Fibroblast of pulmonary artery (primary cell): ENCODE data around the gene RETREG2.

Source experiments
- DNase-seq: peaks from one replicate; pipeline ENCODE4 v3.0.0-alpha.2; 2010; ENCODE audit warnings: low read depth
- H3K4me3 ChIP-seq: replicated peaks from 2 replicates; pipeline ENCODE4 v1.5.1; 2011; ENCODE audit warnings: low read depth, mild to moderate bottlenecking, control low read depth, low read length, moderate library complexity
- TF ChIP-seq, protein P1 (sequence below): IDR thresholded peaks from 2 replicates; pipeline ENCODE4 v1.5.1; 2011; ENCODE audit warnings: mild to moderate bottlenecking, control low read depth, low read length, inconsistent platforms; ENCODE audit errors: missing control alignments

The RETREG2 gene

DNA sequence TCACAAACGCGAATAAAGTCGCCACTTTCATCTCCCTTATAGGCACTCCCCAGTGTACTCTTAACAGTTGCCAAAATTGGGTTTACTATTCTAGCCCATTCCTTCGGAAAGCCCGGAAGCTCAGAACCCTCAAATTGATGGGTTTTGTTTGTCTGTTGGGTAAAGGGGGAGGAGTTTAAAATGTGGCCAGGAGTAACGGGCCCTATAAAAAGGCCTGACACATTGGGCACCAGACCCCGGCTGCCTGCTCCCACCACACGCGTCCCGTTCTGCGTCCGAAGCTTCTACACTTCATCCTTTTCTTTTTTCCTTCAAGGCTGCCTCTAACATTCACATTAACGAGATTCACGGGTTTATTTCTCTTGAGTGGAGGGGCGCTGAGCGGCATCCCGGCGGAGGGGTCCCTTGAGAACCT, 18.3 kb upstream of the RETREG2 start:
- H3K4me3 ChIP-seq: peak overlapping the region; percentile 77

DNA sequence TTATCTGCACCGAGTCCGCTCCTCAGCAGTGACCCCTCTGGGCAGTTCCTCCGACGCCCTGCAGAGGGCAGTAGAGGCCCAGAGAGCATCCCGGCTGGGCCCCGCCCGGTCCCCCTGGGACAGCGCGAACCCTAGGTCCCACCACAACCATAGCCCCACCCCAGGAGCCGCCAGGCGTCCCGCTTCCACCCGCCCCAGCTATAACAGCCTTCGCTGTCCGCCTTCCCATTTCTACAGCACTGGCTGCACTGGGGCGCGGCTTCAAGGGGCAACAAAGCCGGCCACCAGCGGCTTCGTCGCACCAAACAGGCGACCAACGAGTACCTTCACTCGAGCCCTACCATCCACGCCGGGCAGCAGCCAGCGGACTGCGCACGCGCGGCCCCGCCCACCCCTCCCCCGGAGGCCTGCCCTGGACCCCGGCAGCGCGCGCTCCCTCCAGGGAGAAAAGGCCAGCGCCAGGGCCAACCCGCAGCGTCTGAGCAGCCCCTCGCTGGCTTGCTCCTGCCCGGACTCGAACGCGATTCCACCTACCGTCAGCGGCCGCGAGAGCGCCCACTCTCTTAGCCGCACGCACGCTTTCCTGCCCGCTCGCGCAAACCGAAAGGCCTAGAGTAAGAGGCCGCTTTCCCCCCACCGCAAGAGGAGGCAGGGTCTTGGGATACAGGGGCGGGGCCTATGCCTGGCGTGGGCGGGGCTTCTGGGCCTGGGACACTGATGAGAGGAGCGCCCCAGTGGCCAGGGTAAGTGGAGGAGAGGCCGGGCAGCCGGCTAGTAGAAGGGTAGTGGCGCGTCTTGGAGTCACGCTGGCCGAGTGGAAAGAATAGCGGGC, 17.7 kb upstream of the RETREG2 start, which contains the start of gene NHEJ1:
Gene NHEJ1 (minus strand): TSS at position 630 of the 832 bp plus-strand sequence. CDS start 2,453 bp downstream, outside the sequence.
- DNase-seq: peak; percentile 95
- peak within 1 kb of the TSS; percentile 77 for H3K4me3 ChIP-seq
- TF ChIP-seq, protein P1, sequence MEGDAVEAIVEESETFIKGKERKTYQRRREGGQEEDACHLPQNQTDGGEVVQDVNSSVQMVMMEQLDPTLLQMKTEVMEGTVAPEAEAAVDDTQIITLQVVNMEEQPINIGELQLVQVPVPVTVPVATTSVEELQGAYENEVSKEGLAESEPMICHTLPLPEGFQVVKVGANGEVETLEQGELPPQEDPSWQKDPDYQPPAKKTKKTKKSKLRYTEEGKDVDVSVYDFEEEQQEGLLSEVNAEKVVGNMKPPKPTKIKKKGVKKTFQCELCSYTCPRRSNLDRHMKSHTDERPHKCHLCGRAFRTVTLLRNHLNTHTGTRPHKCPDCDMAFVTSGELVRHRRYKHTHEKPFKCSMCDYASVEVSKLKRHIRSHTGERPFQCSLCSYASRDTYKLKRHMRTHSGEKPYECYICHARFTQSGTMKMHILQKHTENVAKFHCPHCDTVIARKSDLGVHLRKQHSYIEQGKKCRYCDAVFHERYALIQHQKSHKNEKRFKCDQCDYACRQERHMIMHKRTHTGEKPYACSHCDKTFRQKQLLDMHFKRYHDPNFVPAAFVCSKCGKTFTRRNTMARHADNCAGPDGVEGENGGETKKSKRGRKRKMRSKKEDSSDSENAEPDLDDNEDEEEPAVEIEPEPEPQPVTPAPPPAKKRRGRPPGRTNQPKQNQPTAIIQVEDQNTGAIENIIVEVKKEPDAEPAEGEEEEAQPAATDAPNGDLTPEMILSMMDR: peak; percentile 94

More for the DNA sequence above, 18.3 kb upstream of the RETREG2 start:
- TF ChIP-seq, protein P1: no peak
- DNase-seq: peak; percentile 8

DNA sequence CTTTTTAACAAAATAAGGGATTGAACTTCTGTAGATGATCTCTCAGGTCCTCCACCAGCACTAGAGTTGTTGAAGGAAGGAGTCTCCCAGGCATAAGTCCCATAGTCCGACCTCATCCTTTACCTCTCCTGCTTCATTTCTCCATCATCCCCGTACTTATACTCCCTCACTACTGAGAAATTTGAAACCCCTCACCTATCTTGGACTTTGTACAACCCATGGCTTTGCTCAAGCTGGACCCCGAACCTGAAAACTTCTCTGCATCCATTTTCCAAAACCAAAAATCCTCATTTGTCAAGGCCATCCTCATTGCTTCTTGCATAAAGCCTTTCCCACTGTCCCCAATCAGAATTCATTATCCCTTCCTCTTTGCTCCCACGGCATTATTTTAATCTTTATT, 17.0 kb upstream of the RETREG2 start:
- DNase-seq: no peak
- TF ChIP-seq, protein P1: no peak
- H3K4me3 ChIP-seq: peak overlapping the region; percentile 77

DNA sequence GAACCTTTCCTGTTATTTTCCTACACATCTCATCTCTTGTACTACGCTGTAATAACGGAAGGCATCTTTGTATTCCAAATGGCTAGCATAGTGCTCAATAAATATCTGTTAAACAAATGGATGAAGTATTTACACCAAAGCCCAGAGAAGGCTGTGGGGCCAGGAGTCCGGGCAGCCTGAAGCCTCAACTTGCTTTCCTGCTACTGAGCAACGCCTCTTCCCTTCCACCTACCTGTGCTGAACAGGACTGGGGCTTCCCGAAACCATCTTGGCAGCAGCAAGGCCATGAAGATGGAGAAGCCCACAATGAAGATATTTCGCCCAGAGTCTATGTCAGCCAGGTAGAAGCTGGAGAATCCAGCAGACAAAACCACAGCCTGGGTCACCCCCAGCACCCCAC, 14.9 kb upstream of the RETREG2 start:
- DNase-seq: no peak
- TF ChIP-seq, protein P1: no peak
- no peak overlapping the region for H3K4me3 ChIP-seq

DNA sequence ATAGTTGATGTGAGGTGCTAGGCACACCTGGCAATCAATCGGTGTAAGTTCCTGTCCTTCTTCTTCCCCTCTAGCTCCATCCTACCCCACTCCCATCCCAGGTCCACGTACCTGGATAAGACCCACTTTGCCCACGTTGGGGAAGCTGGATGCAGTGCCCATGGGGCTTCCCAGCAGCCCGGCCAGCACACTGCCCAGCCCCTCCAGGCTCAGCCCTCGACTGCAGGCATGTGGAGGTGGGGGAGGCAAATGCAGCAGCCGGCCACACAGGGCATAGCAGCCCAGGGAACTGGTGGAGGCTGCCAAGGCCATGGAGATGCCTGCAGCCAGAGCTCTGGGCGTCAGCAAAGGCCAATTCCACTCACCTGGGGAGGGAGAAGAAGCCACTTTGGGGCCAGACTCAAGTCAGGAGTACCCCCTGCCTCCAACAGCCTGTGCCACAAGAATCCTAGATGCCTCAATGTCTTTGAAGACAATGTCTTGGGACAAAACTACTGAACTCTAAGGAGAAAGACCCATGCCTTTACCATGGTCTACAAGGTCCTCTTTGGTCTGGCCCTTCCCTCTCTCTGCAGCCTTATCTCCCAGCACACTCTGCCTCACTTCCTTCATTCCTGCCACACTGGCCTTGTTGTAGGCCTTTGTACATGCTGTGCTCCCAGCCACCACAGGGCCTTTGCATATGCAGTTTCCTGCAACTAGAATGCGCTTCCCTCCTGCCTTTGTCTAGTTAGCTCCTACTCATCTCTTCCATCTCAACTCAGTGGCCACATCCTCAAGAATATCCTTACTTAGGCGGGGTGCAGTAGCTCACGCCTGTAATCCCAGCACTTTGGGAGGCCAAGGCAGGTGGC, 12.8 kb upstream of the RETREG2 start:
- DNase-seq: no peak
- TF ChIP-seq, protein P1: no peak
- no peak overlapping the region for H3K4me3 ChIP-seq

DNA sequence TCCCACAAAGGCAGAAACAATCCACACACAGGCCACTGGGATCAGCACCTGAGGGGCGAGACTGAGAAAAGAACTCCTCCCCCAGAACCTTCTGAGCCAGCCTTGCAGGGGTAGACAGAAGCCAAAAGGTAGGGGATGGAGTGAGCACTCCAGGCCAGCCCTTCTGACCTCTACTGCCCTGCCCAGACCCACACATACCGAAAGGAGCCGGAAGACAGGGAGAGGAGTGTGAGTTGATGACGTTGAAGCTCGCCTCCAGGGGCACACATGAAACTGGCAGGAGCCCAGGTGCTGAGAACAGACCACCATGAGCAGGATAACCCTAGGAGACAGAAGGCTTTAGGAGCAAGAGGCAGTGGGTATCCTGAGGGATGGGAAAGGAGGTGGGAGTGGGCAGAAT, 10.1 kb upstream of the RETREG2 start:
- H3K4me3 ChIP-seq: no peak overlapping the region
- DNase-seq: no peak
- TF ChIP-seq, protein P1: no peak
